Neural progenitor cell (in vitro differentiated cells): Measurements from ENCODE around the gene TLR10.

Experiments used
- EZH2phosphoT487 ChIP-seq: fragments of 200-600 bp; sonication (generic); IDR thresholded peaks from 2 replicates; pipeline ENCODE4 v1.6.1; 2017; ENCODE audit warnings: antibody characterized with exemption
- TF ChIP-seq, protein P1 (sequence below): fragments of 200-600 bp; sonication (generic); IDR thresholded peaks from 2 replicates; pipeline ENCODE4 v1.5.1; 2017; ENCODE audit warnings: antibody characterized with exemption, mild to moderate bottlenecking

DNA sequence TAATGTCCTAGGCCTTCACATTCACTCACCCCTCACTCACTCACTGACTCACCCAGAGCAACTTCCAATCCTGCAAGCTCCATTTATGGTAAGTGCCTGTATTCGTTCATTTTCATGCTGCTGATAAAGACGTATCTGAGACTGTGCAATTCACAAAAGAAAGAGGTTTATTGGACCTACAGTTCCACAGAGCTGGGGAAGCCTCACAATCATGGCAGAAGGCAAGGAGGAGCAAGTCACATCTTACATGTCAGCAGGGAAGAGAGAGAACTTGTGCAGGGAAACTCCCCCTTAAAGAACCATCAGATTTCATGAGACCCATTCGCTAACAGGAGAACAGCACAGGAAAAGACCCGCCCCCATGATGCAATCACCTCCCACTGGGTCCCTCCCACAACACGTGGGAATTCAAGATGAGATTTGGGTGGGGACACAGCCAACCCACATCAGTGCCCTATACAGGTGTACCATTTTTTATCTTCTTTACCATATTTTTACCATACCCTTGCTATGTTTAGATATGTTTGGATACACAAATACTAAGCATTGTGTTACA is 40.0 kb upstream of the TLR10 start:
- TF ChIP-seq, protein P1, sequence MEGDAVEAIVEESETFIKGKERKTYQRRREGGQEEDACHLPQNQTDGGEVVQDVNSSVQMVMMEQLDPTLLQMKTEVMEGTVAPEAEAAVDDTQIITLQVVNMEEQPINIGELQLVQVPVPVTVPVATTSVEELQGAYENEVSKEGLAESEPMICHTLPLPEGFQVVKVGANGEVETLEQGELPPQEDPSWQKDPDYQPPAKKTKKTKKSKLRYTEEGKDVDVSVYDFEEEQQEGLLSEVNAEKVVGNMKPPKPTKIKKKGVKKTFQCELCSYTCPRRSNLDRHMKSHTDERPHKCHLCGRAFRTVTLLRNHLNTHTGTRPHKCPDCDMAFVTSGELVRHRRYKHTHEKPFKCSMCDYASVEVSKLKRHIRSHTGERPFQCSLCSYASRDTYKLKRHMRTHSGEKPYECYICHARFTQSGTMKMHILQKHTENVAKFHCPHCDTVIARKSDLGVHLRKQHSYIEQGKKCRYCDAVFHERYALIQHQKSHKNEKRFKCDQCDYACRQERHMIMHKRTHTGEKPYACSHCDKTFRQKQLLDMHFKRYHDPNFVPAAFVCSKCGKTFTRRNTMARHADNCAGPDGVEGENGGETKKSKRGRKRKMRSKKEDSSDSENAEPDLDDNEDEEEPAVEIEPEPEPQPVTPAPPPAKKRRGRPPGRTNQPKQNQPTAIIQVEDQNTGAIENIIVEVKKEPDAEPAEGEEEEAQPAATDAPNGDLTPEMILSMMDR: no peak
- no peak for TF ChIP-seq EZH2phosphoT487
